EL (cell line): ENCODE measurements around the gene RSRP1.
"Not testable (repeated sequence)": the region's sequence is repeated elsewhere in the genome, so short reads cannot be mapped to it uniquely, and the experiment has no call there.

Experiments used
- DNase-seq: peaks from one replicate; pipeline ENCODE4 v3.0.0-alpha.2; 2016

The RSRP1 gene, protein sequence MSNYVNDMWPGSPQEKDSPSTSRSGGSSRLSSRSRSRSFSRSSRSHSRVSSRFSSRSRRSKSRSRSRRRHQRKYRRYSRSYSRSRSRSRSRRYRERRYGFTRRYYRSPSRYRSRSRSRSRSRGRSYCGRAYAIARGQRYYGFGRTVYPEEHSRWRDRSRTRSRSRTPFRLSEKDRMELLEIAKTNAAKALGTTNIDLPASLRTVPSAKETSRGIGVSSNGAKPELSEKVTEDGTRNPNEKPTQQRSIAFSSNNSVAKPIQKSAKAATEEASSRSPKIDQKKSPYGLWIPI

DNA sequence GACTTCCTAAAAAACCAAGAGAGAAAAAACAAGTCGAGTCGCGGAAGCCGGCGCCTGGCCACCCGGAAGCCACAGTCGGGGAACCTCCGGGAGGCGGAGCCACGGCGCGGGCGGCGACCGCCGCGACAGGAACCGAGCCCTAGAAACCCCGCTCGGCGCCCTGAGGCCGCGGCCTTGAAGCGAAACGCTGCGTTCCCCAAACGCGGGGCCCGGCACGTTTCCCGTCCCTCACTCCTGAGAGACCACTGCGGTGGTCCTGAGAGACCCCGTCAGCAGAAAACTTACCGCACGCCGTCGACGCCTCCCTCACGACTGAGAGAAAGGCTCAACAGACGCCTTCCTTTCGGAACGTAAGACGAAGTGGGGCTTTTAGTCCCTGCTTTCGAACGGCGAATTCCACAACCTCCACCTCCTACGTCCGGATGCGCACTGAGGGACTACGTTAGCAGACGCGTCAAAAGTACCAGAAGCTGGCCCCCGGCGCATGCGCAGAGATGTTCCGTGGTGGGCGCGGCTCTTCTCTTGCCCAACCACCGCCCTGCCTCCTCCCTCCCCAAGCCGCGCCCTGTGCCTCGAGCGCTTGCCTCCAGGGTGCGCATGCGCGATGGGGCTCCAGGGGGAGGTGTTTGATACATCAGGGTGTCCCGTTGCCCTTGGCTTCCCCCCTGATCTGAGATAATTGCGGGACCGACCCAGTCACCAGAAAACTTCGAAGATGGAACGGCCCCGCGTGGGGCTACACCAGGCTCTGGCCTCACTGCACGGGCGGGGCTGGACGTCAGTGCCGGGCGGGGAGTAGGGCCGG is at the start of gene RSRP1:
Gene RSRP1 (minus strand): TSS at position 431 of the 805 bp plus-strand sequence. CDS start 491 bp downstream, outside the sequence.
- DNase-seq = peak; percentile 99

DNA sequence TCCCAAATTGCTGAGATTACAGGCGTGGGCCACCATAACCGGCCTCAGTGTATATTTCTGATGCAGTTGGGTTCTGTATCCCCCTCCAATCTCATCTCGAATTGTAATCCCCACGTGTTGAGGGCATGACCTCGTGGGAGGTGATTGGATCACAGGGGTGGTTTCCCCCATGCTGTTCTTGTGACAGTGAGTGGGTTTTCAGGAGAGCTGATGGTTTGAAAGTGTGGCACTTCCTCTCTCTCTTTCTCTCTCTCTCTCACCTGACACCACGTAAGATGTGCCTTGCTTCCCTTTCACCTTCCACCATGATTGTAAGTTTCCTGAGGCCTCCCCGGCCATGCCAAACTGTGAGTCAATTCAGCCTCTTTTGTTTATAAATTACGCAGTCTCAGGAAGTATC is 49.2 kb upstream of the RSRP1 start:
- not testable (repeated sequence) for DNase-seq

DNA sequence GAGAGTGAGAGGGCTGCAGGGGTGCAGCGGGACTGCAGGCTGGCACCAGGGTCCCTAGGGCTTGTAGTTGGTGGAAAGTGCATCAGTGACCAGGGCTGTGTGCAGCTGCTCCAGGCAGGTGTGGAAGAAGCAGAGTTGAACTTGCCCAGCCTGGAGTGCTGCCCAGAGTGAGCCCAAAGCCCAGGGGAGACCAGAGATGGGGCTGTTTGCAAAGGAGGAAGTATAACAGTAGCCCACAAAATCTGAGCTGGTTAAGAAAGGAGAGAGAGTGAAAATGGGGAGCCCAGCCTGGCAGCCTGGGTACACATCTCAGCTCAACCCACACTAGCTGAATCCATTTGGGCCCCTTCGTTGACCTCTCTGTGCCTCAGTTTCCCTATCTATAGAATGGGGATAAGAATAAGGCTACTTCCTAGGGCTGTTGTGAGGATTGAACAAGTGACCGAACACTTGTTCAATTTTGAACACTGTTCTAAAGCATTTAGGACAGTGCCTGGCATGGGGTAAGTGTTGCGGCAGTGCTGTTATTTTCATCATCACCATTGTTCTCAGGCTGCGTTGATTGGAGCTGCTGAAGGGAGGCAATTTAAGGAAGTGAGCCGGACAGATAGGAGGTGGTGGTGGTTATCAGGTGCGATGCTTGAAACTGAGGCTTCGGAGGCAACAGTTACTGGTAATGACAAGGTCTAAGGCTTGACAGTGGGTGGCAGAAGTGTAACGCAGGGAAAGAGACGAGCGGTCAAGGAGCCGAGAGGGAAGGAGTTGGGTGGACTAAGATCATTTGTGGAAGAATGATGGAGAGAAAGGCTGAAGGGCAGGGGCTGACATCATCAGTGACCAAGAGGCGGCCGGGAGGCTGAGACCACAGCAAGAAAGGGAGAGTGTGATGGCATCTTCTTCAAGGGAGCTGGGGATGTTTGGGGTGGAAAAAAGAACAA is 47.9 kb upstream of the RSRP1 start:
- not testable (repeated sequence) for DNase-seq

DNA sequence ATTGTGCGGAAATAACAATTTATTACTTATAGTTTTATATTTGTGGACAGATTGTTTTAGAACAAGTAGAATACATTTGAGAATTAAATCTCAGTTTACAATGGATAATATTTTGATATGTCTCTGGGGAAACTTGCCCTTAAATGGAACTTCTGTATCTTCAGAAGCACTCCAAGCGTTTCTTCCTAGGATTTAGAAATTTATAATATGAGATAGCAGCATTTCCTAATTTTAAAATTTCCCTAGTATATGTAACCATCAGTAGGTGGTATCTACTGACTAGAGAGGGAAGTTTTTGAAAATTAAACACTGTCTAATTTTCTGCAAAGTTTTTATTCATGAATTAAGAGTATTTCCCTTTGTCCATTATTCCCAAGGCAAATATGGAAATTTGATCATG is 46.2 kb upstream of the RSRP1 start:
- not testable (repeated sequence) for DNase-seq

DNA sequence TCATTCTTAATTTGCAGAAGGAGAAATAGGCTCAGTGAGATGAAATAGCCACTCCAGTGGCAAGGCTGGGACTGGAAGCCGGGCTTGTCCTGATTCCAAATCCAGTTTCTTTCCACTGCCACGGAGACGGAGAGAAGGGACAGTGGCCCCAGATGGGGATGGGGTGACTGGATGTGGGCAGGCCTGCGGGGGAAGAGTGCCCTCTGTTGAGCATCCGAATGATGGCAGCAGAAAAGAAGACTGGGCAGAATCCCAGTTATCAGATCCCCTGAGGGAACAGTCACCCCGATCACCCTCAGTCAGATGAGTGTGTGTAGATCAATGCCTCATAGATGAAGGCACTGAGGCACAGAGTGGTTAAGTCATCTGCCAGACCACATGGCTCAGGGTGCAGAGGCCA is 42.8 kb upstream of the RSRP1 start:
- DNase-seq = not testable (repeated sequence)

DNA sequence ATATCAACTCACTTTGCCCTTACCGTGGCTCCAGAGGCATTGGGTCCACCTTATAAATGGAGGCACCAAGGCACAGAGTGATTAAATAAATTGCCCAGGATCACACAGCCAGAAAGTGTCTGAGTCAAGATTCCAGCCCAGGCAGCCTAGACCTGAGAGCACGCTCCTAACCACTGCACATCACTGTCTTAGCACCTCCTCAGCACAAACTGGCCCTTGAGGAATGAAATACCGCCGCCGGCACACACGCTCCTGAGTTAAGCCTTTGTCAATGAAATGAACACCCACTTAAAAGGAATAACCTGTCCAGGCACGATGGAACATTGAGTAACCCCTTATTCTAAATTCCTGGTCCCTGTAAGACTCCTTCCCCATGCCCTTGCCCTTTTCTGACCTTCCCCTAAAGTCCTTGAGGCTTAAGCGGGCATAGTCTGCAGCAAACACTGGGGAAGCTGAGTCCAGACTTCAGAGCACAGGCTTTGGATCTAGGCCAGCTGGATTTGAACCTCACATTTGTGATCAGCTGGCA is 41.4 kb upstream of the RSRP1 start:
- DNase-seq = not testable (repeated sequence)

DNA sequence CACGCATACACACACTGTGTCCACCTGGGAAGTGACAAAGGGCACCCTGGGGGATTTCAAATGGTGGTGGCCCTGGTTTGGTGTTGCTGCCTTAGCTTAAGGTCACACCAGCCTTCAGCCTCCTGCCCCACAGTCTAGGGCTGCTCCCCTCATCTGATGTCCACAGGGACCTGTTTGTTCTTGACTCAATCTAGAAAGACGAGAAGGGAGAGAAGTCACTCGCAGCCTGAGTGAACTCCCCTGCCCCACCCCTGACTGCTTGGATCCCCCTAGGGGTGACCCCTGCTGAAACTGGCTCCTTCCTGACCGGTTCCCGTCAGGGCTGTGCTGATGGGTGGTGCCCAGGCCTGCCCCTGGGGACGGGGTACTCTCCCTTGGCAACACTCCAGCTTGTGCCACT is 39.9 kb upstream of the RSRP1 start:
- DNase-seq = not testable (repeated sequence)

DNA sequence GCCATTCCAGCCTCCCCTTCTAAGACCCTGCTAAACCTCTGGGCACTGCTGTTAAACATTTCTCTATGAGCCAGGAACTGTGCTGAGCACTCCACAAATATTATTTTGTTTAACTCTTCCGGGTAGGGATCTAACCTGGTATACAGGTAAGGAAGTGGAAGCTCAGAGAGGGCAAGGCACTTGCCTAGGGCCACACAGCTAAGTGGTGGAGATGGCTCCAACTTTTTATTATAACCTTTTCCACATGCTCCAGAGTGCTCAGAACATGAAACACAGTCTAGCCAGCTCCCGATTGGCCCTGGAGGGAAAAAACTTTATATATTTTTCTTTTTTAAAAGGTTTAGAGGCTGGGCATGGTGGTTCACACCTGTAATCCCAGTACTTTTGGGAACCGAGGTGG is 38.6 kb upstream of the RSRP1 start:
- not testable (repeated sequence) for DNase-seq

DNA sequence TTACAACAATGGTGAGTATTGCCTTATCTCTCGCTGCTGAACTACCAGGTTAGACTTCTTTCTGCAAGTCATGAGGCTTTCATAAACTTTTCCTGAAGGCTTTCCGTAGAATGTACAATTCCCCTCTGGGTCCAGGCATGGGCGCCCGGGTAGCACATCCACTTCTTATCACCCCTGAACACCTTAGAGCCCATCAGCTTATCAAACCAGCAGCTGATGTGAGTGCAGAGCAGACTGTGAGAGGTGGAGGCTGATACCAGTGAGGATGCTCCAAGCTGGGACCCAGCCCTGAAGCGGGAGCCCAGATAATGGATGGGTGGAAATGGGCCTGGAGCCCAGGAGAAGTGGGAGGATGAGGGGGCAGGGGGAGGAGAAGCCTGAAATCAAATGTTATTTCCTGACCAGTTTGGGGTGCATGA is 32.4 kb upstream of the RSRP1 start:
- DNase-seq = not testable (repeated sequence)

DNA sequence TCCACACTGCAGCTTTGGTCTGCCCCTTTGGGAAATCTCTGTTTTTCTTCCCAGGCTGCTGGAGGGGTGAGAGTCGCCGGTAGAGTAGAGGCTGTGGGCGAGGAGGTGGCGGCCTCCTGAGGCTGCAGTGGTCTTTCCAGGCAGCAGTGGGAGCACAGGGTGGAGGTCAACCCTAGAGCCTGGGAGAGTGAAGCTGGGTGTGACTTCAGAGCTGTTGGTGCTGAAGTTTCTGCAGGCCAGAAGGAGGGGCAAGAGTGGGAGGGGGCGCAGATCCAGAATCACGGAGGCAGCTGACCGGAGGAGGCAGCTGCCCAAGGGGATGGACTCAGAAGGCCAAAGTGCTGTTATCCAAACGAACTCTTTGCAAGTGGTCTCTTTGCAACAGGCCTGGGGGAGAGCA is 31.5 kb upstream of the RSRP1 start:
- DNase-seq = not testable (repeated sequence)

DNA sequence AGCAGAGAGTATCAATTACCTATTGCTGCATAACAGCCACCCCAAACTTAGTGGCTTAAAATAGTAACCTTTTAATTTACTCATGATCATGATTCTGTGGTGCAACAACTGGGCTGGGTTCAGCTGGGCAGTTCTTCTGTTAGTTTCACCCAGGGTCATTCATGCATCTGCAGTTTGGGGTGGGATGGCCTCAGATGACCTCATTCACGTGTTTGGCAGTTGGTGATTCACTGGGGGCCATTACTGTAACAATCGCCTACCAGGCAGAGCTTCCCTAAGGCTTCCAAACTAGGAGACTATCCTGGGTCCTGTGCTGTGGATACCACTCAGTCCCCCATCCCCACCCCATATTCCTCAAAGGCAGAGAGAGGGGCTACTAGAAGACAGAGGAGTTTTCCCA is 31.1 kb upstream of the RSRP1 start:
- DNase-seq = peak; percentile 33

DNA sequence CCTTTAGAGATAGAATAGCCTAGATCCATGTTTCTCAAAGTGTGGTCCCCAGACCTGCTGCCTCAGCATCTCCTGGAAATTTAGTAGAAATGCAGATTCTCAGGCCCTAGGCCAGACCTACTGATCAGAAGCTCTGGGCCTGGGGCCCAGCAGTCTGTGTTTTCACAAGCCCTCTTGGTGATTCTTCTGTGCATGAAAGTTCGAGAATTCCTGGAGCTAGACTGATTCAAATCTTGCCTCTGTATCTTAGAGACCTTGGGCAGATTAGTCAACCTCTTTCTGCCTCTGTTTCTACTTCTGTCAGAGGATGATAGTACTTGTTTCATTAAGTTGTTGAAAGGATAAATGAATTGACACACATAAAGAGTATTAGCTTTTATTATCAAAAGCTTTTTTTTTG is 30.0 kb upstream of the RSRP1 start:
- DNase-seq = not testable (repeated sequence)

DNA sequence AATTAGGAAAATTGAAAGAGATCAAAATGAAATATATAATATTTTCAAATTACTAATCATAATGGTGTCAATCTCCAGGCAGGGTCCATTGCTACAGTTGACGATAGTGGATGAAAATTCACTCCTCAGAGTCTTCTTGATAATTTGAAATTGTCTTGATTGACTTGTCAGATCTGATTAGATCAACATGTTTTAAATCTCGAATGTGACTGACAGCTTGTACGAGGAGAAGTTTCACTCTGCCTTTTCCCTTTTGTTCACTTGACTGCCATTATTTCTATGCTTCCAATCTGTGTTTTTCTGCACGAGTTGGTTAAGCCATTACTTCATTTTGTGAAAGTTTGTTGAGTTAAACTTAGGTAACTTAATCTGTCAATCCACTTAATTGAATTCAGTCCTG is 28.4 kb upstream of the RSRP1 start:
- not testable (repeated sequence) for DNase-seq

DNA sequence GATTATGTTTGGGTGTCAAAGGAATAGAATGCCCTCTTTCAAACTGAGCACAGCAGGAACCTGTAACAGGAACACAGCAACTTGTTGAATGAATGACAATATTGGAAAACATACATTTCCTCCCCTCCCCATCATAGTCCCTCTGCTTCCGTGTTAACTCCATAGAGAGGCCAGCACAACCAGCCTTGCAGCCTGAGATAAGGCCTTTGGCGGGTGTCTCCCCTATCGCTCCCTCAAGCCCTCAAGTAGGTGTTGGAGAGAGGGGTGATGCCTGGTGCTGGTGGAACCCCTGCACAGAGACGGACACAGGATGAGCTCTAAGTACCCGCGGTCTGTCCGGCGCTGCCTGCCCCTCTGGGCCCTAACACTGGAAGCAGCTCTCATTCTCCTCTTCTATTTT is 25.0 kb upstream of the RSRP1 start, which contains the start of gene RHD:
Gene RHD (plus strand): TSS at position 272 of the 400 bp plus-strand sequence. CDS start 39 bp downstream, at position 311.
- DNase-seq = not testable (repeated sequence)

DNA sequence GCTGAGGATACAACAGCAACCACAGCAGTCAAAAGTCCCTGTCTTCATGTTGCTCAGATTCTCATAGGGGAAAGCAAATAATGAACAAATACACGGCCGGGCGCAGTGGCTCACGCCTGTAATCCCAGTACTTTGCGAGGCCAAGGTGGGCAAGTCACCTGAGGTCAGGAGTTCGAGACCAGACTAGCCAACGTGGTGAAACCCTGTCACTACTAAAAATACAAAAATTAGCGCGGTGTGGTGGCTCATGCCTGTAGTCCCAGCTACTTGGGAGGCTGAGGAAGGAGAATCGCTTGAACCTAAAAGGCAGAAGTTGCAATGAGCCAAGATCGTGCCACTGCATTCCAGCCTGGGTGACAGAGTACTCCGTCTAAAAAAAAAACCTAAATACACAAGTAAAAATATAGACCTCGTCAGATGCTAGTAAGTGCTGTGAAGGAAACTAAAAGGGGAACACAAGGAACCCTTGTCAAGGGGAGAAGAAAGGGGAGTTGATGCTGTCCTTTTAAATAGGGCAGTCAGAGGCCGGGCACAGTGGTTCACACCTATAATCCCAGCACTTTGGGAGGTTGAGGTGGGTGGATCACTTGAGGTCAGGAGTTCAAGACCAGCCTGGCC is 21.0 kb upstream of the RSRP1 start:
- not testable (repeated sequence) for DNase-seq

DNA sequence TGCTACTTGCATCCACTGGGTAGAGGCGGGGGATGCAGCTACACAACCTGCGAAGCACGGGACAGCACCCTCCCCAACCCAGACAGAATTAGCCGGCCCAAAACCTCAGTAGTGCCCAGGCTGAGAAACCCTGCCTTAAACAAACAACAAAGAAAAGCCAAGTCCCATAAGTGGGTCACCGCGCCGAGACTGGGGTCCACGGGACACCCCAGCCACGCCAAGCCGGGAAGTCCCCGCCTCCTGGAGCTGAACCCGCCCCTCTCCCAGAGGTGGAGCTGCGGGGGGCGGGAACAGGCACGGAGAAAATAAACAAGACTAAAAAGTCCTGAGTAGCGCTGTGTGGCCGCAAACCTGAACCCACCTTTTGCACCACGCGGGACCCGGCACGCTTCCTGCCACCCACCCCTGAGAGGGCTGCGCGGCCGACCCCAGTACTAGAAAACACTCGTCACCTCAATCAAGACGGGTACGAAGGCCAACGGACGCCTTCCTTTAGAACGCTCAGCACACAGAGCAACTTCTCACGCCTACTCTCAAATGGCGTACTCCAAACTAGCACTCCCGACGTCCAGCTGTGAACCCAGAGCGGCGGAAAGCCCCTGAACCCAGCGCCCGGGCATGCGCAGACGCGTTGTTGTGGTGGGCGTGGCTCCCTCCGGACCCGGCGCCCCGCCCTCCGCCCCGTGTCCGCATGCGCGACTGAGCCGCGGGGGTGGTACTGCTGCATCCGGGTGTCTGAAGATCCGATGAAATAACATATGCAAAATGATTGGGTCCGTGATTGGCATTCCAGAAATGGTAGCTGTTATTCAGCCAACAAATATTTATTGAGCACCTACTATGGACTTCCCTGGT is 20.3 kb upstream of the RSRP1 start:
- DNase-seq = peak; percentile 85

DNA sequence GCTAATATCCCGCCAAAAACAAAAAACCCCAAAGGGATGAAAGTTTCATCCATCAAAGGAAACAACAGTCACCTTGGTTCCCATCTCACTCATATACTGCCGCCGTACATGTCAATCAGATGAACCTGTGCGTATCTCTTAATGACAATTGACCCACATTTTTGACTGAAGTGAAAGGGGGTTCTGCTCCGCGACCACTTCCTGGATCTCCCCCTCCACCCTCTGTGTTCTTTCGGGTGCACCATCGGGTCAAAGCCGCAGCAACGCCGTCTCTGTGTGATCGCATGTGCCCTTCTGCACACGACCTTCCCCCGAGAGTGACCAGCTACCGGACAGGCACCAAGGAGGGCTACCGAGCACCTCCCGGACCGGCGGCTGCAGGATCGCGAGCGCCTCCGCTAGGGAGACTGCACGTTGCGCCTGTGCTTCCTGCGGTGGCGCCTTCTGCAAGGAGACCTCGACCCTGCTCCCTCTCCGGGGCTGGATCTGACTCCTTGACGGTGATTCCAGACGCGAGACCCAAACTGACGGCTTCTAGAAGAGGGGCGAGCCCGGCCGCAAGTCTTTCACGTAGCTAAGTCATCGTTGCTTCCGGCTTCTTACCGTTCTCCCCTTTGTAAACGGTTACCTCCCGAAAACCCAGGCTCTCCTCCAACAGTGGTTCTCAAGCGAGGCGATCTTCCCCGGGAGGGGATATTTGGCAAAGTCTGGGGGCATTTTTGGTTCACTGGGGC is 19.5 kb upstream of the RSRP1 start:
- DNase-seq = not testable (repeated sequence)

DNA sequence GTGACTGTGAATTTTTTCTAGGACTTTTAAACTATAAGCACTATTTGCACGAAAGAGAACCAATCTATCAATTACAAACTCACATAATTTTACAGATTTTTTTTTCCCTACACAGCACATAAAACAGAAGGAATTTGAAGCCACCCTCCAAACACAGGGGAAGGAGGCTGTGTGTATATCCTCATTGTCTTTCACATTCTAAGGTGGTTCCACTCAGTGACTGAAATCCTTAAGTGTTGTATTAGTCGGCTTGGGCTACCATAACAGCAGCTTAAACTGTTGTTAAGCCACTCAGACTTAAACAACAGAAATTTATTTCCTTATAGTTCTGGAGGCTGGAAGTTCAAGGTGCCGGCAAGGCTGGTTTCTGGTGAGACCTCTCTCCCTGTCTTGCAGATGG is 13.1 kb upstream of the RSRP1 start:
- DNase-seq = not testable (repeated sequence)

DNA sequence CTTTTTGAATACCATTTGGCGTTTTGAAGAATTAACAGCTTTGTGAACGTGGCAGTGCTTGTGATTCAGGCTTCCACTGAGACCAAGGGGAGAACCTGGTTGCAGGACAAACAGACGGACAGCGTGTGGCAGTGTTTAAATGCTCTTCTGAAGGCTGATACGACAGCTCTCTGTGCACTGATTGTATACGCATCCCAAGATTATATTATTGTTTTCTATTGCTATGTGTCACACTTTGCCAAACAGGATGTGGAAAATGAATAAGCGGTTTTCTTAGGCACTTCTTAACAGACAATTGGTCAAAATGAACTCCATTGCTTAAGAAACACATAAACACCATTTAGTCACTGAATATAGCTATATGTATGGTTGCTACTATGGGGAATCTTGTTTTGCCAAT is 12.6 kb upstream of the RSRP1 start:
- peak; percentile 58 for DNase-seq

DNA sequence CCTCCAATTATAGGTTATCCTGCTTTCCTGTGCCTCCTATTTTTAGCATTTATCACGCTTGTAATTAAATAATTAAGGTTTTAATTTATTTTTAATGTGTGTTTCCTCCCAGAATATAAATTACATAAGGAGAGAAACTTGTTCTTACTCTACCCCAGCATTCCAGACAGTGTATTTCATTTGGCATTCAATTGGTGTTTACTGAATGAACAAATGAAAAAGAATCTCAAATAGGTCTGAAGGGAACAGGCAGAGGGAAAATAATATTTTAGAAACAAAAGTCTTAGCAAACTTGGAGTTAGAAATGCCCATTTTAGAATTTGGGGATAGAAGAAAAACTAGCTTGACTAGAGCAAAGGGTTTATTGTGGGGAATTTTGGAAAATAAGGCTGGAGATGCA is 9.9 kb upstream of the RSRP1 start:
- DNase-seq = no peak
